ENCODE data around the gene USP30. TPM values are rescaled to one million over a fixed set of nuclear protein-coding genes. Genes with fewer than 3 reads are reported as not detected.
A peak's percentile ranks its signal among the peaks of the same experiment; 100 is the strongest.

Gene USP30
- total and polyA plus RNA-seq, 9 of the 15 experiments (the other 6 are each of a cell fraction or from before 2014, with no cell fraction given): 1.4 to 15.2 (median 7.0) TPM

GRCh38 chr12:109098183-109098604 is 45.8 kb downstream of the USP30 start (continued):
- TF ChIP-seq, protein P1, sequence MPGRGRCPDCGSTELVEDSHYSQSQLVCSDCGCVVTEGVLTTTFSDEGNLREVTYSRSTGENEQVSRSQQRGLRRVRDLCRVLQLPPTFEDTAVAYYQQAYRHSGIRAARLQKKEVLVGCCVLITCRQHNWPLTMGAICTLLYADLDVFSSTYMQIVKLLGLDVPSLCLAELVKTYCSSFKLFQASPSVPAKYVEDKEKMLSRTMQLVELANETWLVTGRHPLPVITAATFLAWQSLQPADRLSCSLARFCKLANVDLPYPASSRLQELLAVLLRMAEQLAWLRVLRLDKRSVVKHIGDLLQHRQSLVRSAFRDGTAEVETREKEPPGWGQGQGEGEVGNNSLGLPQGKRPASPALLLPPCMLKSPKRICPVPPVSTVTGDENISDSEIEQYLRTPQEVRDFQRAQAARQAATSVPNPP (IDR thresholded peaks at IDR 0.05; ENCODE audit: borderline replicate concordance, insufficient read depth, insufficient read length): no peak
- TF ChIP-seq GABPA (tag; conservative IDR thresholded peaks at IDR 0.05; ENCODE audit: low read depth) (peak; percentile 63), MAZ (CRISPR knock-in tag; conservative IDR thresholded peaks at IDR 0.05 in 1 of 2, IDR thresholded peaks at IDR 0.05 in 1 of 2) (no peak), ZBTB17 (CRISPR knock-in tag; IDR thresholded peaks at IDR 0.05) (no peak; the same call in 1 of the 2 replicates), ZNF780A (CRISPR knock-in tag; IDR thresholded peaks at IDR 0.05) (no peak), STAT6 (CRISPR knock-in tag; IDR thresholded peaks at IDR 0.05) (no peak), SRSF9 (IDR thresholded peaks at IDR 0.05; ENCODE audit: borderline replicate concordance, low read depth, low read length) (no peak), GTF3C2 (IDR thresholded peaks at IDR 0.05; ENCODE audit: borderline replicate concordance, extremely low read depth, insufficient read length) (no peak), ZNF764 (CRISPR knock-in tag; IDR thresholded peaks at IDR 0.05; ENCODE audit: low read depth) (no peak), IRF2 (CRISPR knock-in tag; IDR thresholded peaks at IDR 0.05) (no peak), MCM3 (IDR thresholded peaks at IDR 0.05) (no peak), CCNT2 (IDR thresholded peaks at IDR 0.05; ENCODE audit: borderline replicate concordance, extremely low read depth, insufficient read length, low read depth, low read length) (no peak)
- TF ChIP-seq, protein P2, sequence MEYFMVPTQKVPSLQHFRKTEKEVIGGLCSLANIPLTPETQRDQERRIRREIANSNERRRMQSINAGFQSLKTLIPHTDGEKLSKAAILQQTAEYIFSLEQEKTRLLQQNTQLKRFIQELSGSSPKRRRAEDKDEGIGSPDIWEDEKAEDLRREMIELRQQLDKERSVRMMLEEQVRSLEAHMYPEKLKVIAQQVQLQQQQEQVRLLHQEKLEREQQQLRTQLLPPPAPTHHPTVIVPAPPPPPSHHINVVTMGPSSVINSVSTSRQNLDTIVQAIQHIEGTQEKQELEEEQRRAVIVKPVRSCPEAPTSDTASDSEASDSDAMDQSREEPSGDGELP (CRISPR knock-in tag; IDR thresholded peaks at IDR 0.05; ENCODE audit: borderline replicate concordance): no peak
- TF ChIP-seq, protein P3, sequence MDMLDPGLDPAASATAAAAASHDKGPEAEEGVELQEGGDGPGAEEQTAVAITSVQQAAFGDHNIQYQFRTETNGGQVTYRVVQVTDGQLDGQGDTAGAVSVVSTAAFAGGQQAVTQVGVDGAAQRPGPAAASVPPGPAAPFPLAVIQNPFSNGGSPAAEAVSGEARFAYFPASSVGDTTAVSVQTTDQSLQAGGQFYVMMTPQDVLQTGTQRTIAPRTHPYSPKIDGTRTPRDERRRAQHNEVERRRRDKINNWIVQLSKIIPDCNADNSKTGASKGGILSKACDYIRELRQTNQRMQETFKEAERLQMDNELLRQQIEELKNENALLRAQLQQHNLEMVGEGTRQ (CRISPR knock-in tag; IDR thresholded peaks at IDR 0.05): no peak

Data from K562 (cell line).